IMR-90 (cell line): ENCODE results near the gene CNP. TPM values are rescaled to one million over a fixed set of nuclear protein-coding genes. Genes with fewer than 3 reads are reported as not detected.
A peak's percentile ranks its signal among the peaks of the same experiment; 100 is the strongest.

Source experiments
- ATAC-seq: fragments of 200-7000 bp; cut with Tn5 transposase; 2 replicates; pipeline ENCODE4 v1.9.1; 2020; ENCODE audit warnings: low read depth, mild to moderate bottlenecking, moderate library complexity
- BruUV-seq: library from RNA; stranded (reverse); fragments of 400-500 nt; replicated peaks from 2 replicates; lab custom pipeline; 2021; lab: Mats Ljungman, UMichigan
- CTCF ChIA-PET: fragments of 300-600 bp; formaldehyde crosslinking; extraction: SDS; loops from one replicate; lab custom pipeline; 2021; ENCODE audit warnings: antibody characterized with exemption; lab: Yijun Ruan, JAX
- POLR2A ChIA-PET: fragments of 300-600 bp; sonication (Branson Sonifier 250); formaldehyde crosslinking; loops from one replicate; lab custom pipeline; 2022; ENCODE audit warnings: antibody characterized with exemption; ENCODE audit not compliant: unreplicated experiment; lab: Charles Lee
- DNase-seq: peaks from one replicate; pipeline ENCODE4 v3.0.0; 2013
- H2AFZ ChIP-seq: replicated peaks from 2 replicates; pipeline ENCODE3; 2013; ENCODE audit warnings: low read length, mild to moderate bottlenecking; ENCODE audit not compliant: poor library complexity
- H2AK5ac ChIP-seq: 2 replicates; pipeline ENCODE4 v1.6.1; 2013; ENCODE audit warnings: low read depth, low read length, inconsistent platforms
- H2AK9ac ChIP-seq: replicated peaks from 2 replicates; pipeline ENCODE3; 2013; ENCODE audit warnings: mild to moderate bottlenecking, low read depth, low read length, moderate library complexity; ENCODE audit not compliant: poor library complexity
- H2BK120ac ChIP-seq: 2 replicates; pipeline ENCODE4 v1.6.1; 2013; ENCODE audit warnings: low read depth, low read length, inconsistent platforms
- H2BK15ac ChIP-seq: 3 replicates; pipeline ENCODE4 v1.6.1; 2013; ENCODE audit warnings: low read depth, low read length, inconsistent platforms
- H2BK20ac ChIP-seq: 2 replicates; pipeline ENCODE4 v1.6.1; 2013; ENCODE audit warnings: low read depth, mild to moderate bottlenecking, inconsistent platforms, low read length, moderate library complexity
- H2BK5ac ChIP-seq: 2 replicates; pipeline ENCODE4 v1.6.1; 2013; ENCODE audit warnings: mild to moderate bottlenecking, low read depth, low read length, inconsistent platforms; ENCODE audit not compliant: poor library complexity, severe bottlenecking
- H3K14ac ChIP-seq: replicated peaks from 2 replicates; pipeline ENCODE4 v1.6.1; 2013; ENCODE audit warnings: low read depth, low read length, inconsistent platforms
- H3K18ac ChIP-seq: 2 replicates; pipeline ENCODE4 v1.6.1; 2013; ENCODE audit warnings: low read depth, low read length, control low read depth
- H3K23ac ChIP-seq: 2 replicates; pipeline ENCODE4 v1.6.1; 2013; ENCODE audit warnings: low read depth, low read length, inconsistent platforms
- H3K27ac ChIP-seq: 2 replicates; pipeline ENCODE4 v1.5.1; 2013; ENCODE audit warnings: mild to moderate bottlenecking, control low read depth, low read length; ENCODE audit not compliant: insufficient read depth
- H3K27me3 ChIP-seq: 2 replicates; pipeline ENCODE4 v1.6.1; 2013; ENCODE audit warnings: low read length; ENCODE audit not compliant: control insufficient read depth, insufficient read depth
- H3K36me3 ChIP-seq: 2 replicates; pipeline ENCODE4 v1.6.1; 2013; ENCODE audit warnings: low read length, mixed read lengths; ENCODE audit not compliant: control insufficient read depth, insufficient read depth
- H3K4ac ChIP-seq: 2 replicates; pipeline ENCODE4 v1.6.1; 2013; ENCODE audit warnings: low read depth, low read length, inconsistent platforms
- H3K4me1 ChIP-seq: 2 replicates; pipeline ENCODE4 v1.6.1; 2013; ENCODE audit warnings: low read length, mixed read lengths; ENCODE audit not compliant: control insufficient read depth, insufficient read depth
- H3K4me2 ChIP-seq: 2 replicates; pipeline ENCODE4 v1.6.1; 2013; ENCODE audit warnings: low read depth, mild to moderate bottlenecking, control low read depth, low read length, moderate library complexity
- H3K4me3 ChIP-seq: 2 replicates; pipeline ENCODE4 v1.5.1; 2013; ENCODE audit warnings: low read depth, mild to moderate bottlenecking, control low read depth, low read length, moderate library complexity; ENCODE audit not compliant: insufficient read depth
- H3K56ac ChIP-seq: 2 replicates; pipeline ENCODE4 v1.6.1; 2013; ENCODE audit warnings: low read length, inconsistent platforms; ENCODE audit not compliant: insufficient read depth; ENCODE audit errors: extremely low read depth
- H3K79me1 ChIP-seq, 2 experiments: 2 replicates each; pipeline ENCODE4 v1.6.1; 2013; ENCODE audit warnings: low read length in 2 of 2, inconsistent platforms in 1 of 2, low read depth in 1 of 2
- H3K9ac ChIP-seq: 2 replicates; pipeline ENCODE4 v1.6.1; 2013; ENCODE audit warnings: low read depth, low read length, control low read depth
- H3K9me1 ChIP-seq: 2 replicates; pipeline ENCODE4 v1.6.1; 2013; ENCODE audit warnings: low read length, inconsistent platforms; ENCODE audit not compliant: insufficient read depth
- H3K9me3 ChIP-seq: 2 replicates; pipeline ENCODE4 v1.6.1; 2013; ENCODE audit warnings: low read length; ENCODE audit not compliant: control insufficient read depth, insufficient read depth
- H4K20me1 ChIP-seq: 2 replicates; pipeline ENCODE4 v1.6.1; 2013; ENCODE audit warnings: low read length, inconsistent platforms; ENCODE audit not compliant: insufficient read depth
- H4K5ac ChIP-seq: 2 replicates; pipeline ENCODE4 v1.6.1; 2013; ENCODE audit warnings: mild to moderate bottlenecking, low read depth, low read length, control low read depth
- H4K8ac ChIP-seq, 2 experiments: 2 replicates each; pipeline ENCODE4 v1.6.1; 2013; ENCODE audit warnings: low read depth in 2 of 2, low read length in 2 of 2, control low read depth in 1 of 2, inconsistent platforms in 1 of 2
- H4K91ac ChIP-seq: 2 replicates; pipeline ENCODE4 v1.6.1; 2013; ENCODE audit warnings: low read depth, low read length, inconsistent platforms; ENCODE audit not compliant: insufficient read depth
- CEBPB ChIP-seq: IDR thresholded peaks from 2 replicates; pipeline ENCODE4 v1.6.1; 2012; ENCODE audit warnings: low read depth, low read length, improper control_type of control experiment
- CHD1 ChIP-seq: IDR thresholded peaks from 2 replicates; pipeline ENCODE4 v1.6.1; 2012; ENCODE audit warnings: low read depth, low read length, improper control_type of control experiment
- FOS ChIP-seq: fragments of 150-350 bp; IDR thresholded peaks from 2 replicates; pipeline ENCODE4 v1.6.1; 2016; ENCODE audit warnings: low read depth, low read length
- MAZ ChIP-seq: IDR thresholded peaks from 2 replicates; pipeline ENCODE4 v1.6.1; 2012; ENCODE audit warnings: low read depth, mild to moderate bottlenecking, low read length, improper control_type of control experiment, moderate library complexity, borderline replicate concordance
- NFE2L2 ChIP-seq: fragments of 150-350 bp; IDR thresholded peaks from 2 replicates; pipeline ENCODE4 v1.6.1; 2016; ENCODE audit warnings: low read depth, mild to moderate bottlenecking, low read length
- POLR2A ChIP-seq: IDR thresholded peaks from 2 replicates; pipeline ENCODE4 v1.6.1; 2012; ENCODE audit warnings: mild to moderate bottlenecking, low read depth, low read length
- RCOR1 ChIP-seq: IDR thresholded peaks from 2 replicates; pipeline ENCODE4 v1.6.1; 2012; ENCODE audit warnings: mild to moderate bottlenecking, low read length, improper control_type of control experiment; ENCODE audit not compliant: insufficient replicate concordance
- RFX5 ChIP-seq: IDR thresholded peaks from 2 replicates; pipeline ENCODE4 v1.8.0; 2012; ENCODE audit warnings: low read depth, mild to moderate bottlenecking, low read length, moderate library complexity
- USF2 ChIP-seq: fragments of 150-350 bp; IDR thresholded peaks from 2 replicates; pipeline ENCODE4 v1.6.1; 2017; ENCODE audit warnings: mild to moderate bottlenecking, antibody characterized with exemption, low read length, low read depth
- WGBS, 2 experiments: methylation state at CpG; one replicate each; pipeline versions ENCODE4 v1.1.5 to v1.1.7; 2013; ENCODE audit warnings: missing lambda C conversion rate in 2 of 2; ENCODE audit not compliant: insufficient read length in 1 of 2; ENCODE audit errors: extremely low coverage in 2 of 2; 5-methylcytosine and 5-hydroxymethylcytosine counted together
- dilution Hi-C: fragments of 300-500 bp; cut with HindIII; formaldehyde crosslinking; loops from one replicate; pipeline ENCODE4 v1.14.3; 2018; ENCODE audit warnings: low sequenced_read_pairs; ENCODE audit not compliant: unreplicated experiment
- in situ Hi-C: fragments of 300-500 bp; cut with MboI; formaldehyde crosslinking; loops from 3 replicates; pipeline ENCODE4 v1.14.3; 2019; ENCODE audit warnings: low sequenced_read_pairs, inconsistent platforms, mixed read lengths
- intact Hi-C: fragments of 100-400 bp; cut with micrococcal nuclease; formaldehyde crosslinking; loops from 2 replicates; pipeline ENCODE4 v1.10.0; 2022
- polyA plus RNA-seq, 3 experiments: library from polyadenylated mRNA; depleted of rRNA; stranded (reverse); fragments of >200 nt; gene quantifications; 2 replicates each; pipeline ENCODE4 v1.2.3, GENCODE V29; 2012; ENCODE audit warnings: low replicate concordance in 1 of 3
- total RNA-seq: library from RNA; depleted of rRNA; stranded (reverse); fragments of >200 nt; gene quantifications from 2 replicates; pipeline ENCODE4 v1.2.3, GENCODE V29; 2012
- TF ChIP-seq, protein P1 (sequence below): fragments of 150-350 bp; IDR thresholded peaks from 2 replicates; pipeline ENCODE4 v1.6.1; 2016; ENCODE audit warnings: low read depth, mild to moderate bottlenecking, low read length, moderate library complexity, borderline replicate concordance

The CNP gene
- total and polyA plus RNA-seq, 2 of the 4 experiments (the other 2 are of a cell fraction), result 45.5 to 46.4 TPM

DNA sequence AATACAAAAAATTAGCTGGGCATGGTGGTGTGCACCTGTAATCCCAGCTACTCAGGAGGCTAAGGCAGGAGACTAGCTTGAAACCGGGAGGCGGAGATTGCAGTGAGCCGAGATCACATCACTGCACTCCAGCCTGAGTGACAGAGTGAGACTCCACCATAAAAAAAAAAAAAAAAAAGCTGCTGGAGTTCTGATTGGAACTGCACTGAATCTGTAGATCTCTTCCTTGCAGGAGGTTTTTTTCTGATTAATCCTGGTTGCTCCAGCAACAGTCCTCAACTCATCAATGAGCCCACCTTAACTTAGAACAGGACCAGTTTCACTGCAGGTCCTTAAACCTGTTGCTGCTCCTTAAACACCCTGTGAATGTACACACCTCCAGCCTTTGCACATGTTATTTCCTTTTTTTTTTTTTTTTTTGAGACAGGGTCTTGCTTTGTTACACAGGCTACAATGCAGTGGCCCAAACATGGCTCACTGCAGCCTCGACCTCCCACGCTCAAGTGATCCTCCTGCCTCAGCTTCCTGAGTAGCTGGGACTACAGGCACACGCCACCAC, 37.8 kb upstream of the CNP start:
- Histone ChIP-seq H3K4me3 (no peak overlapping the region), H4K91ac (no peak overlapping the region), H3K4ac (peak overlapping the region; percentile 74; the same call in 1 of the 2 replicates), H4K20me1 (no peaks in the 10 kb centered on the region), H4K5ac (no peak overlapping the region), H2BK15ac (peak overlapping the region; percentile 70; the same call in 2 of the 3 replicates), H2AK5ac (peak overlapping the region; percentile 83), H3K18ac (no peak overlapping the region), H3K56ac (no peak overlapping the region), H3K27ac (no peak overlapping the region), H3K4me2 (no peak overlapping the region), H2BK5ac (peak overlapping the region; percentile 41), H3K14ac (0 out of 2 replicates have a peak overlapping the region, but pooled peaks have one; percentile 1), H3K9ac (no peak overlapping the region), H4K8ac (peak overlapping the region; percentile 84 to 88), H3K27me3 (no peaks in the 10 kb centered on the region), H2AK9ac (peak overlapping the region; percentile 76), H2BK20ac (no peak overlapping the region), H2BK120ac (no peak overlapping the region), H3K79me1 (peaks cover 3 to 13% of the 10 kb centered on the region in 2 experiments; a peak in 2 of 4 replicates), H3K36me3 (no peaks in the 10 kb centered on the region), H3K9me1 (peaks cover 9% of the 10 kb centered on the region), H3K9me3 (no peaks in the 10 kb centered on the region), H2AFZ (no peak overlapping the region), H3K23ac (peak overlapping the region; percentile 35; the same call in 1 of the 2 replicates), H3K4me1 (no peaks in the 10 kb centered on the region; the same call in 1 of the 2 replicates)
- intact Hi-C loops (no loop called here), dilution Hi-C loops (no loop called here), in situ Hi-C loops (no loop called here)
- TF ChIP-seq POLR2A (no peak), RFX5 (no peak), FOS (no peak), NFE2L2 (no peak), CEBPB (no peak), MAZ (no peak), CHD1 (no peak), RCOR1 (no peak), USF2 (no peak)
- TF ChIP-seq, protein P1, sequence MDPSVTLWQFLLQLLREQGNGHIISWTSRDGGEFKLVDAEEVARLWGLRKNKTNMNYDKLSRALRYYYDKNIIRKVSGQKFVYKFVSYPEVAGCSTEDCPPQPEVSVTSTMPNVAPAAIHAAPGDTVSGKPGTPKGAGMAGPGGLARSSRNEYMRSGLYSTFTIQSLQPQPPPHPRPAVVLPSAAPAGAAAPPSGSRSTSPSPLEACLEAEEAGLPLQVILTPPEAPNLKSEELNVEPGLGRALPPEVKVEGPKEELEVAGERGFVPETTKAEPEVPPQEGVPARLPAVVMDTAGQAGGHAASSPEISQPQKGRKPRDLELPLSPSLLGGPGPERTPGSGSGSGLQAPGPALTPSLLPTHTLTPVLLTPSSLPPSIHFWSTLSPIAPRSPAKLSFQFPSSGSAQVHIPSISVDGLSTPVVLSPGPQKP, result no peak
- ChIA-PET CTCF (interaction anchor here (0.5 to 1.0 kb wide), 3 partner anchors 10 to 1703 kb away, joined by 3 to 9 read pairs (median 5); partner anchors contain the start of gene ACLY), POLR2A (interaction anchor here (0.6 to 0.9 kb wide), 2 partner anchors 10 to 108 kb away, joined by 3 to 22 read pairs; partner anchors contain the start of gene ACLY)
- no CpG with 5 or more reads among the region's 6 CpGs for WGBS, 2 experiments
- no TSS peak for BruUV-seq
- ATAC-seq (no peak), DNase-seq (no peak)
